Measurements from ENCODE around the gene TRIM50.
"Not testable (repeated sequence)": the region's sequence is repeated elsewhere in the genome, so short reads cannot be mapped to it uniquely, and the experiment has no call there.

The TRIM50 gene

DNA sequence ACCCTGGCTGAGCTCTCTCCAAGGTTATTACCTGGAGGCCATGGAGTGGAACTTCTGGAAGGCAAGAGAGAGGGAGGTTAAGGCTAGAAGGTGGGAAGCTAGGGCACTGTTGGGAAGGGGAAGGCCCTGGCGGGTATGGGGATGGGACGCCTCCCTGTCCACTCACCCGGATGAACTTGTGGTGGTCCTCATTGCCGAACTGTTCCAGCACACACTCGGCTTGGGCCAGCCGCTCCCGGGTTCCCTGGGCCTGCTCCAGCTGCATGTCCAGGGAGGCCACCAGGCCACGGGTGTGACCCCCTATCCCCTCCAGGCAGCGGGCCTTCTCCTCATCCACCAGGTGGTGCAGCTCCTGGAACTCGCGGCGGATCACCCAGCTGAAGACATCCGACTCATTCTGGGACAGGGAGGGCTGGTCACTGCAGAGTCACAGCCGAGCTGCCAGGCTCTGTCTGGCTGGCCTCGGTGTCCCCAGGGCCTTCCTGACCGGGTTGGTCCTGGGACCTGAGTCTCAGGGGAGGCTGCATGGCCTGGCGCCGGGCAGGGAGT lies 9.2 kb downstream of the TRIM50 start:
- H3K27me3 ChIP-seq (replicated peaks; ENCODE audit: control insufficient read depth, insufficient read depth, low read length); DNase-seq (ENCODE audit: extremely low read depth, insufficient read length); H3K36me3 ChIP-seq (ENCODE audit: control insufficient read depth, insufficient read depth, low read length); H3K4me3 ChIP-seq (replicated peaks; ENCODE audit: low read depth, low read length): not testable (repeated sequence)

DNA sequence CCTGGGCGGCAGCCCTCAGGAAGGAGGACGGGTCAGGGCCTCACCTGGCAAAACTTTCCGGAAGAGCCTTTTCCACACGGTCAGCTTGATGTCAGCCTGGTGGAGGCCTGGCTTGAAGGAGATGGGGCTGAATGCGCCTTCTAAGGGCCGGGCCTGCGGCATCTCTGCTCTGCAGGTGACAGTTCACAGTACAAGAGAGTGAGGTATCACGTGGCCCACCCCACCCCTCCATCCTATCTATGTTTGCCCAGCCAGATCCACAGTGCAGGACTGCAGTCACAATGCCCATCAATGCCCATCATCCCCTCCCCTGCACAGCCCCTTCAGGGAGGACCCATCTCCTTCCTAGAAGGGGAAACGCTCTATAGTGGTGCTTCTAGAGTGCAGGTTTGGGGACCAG lies 11.4 kb downstream of the TRIM50 start:
- no peak overlapping the region for H3K4me3 ChIP-seq (replicated peaks; ENCODE audit: low read depth, low read length)
- H3K36me3 ChIP-seq (ENCODE audit: control insufficient read depth, insufficient read depth, low read length), result no peaks in the 10 kb centered on the region
- no peaks in the 10 kb centered on the region for H3K27me3 ChIP-seq (replicated peaks; ENCODE audit: control insufficient read depth, insufficient read depth, low read length)
- DNase-seq (ENCODE audit: extremely low read depth, insufficient read length), result no peak
- TF ChIP-seq, protein P1, sequence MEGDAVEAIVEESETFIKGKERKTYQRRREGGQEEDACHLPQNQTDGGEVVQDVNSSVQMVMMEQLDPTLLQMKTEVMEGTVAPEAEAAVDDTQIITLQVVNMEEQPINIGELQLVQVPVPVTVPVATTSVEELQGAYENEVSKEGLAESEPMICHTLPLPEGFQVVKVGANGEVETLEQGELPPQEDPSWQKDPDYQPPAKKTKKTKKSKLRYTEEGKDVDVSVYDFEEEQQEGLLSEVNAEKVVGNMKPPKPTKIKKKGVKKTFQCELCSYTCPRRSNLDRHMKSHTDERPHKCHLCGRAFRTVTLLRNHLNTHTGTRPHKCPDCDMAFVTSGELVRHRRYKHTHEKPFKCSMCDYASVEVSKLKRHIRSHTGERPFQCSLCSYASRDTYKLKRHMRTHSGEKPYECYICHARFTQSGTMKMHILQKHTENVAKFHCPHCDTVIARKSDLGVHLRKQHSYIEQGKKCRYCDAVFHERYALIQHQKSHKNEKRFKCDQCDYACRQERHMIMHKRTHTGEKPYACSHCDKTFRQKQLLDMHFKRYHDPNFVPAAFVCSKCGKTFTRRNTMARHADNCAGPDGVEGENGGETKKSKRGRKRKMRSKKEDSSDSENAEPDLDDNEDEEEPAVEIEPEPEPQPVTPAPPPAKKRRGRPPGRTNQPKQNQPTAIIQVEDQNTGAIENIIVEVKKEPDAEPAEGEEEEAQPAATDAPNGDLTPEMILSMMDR (IDR thresholded peaks at IDR 0.05; ENCODE audit: insufficient read depth, low read length, poor library complexity, severe bottlenecking), result no peak

DNA sequence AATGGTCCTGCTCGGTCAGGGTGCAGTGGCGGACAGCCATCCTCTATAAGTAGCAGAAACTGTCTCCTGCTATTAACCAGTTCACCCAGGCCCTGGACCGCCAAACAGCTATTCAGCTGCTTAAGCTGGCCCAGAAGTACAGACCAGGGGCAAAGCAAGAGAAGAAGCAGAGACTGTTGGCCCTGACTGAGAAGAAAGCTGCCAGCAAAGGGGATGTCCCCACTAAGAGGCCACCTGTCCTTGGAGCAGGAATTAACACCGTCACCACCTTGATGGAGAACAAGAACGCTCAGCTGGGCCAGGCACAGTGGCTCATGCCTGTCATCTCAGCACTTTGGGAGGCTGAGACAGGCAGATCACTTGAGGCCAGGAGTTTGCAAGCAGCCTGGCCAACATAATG lies 13.6 kb downstream of the TRIM50 start:
- TF ChIP-seq, protein P1 (IDR thresholded peaks at IDR 0.05; ENCODE audit: insufficient read depth, low read length, poor library complexity, severe bottlenecking), result no peak
- no peaks in the 10 kb centered on the region for H3K27me3 ChIP-seq (replicated peaks; ENCODE audit: control insufficient read depth, insufficient read depth, low read length)
- no peak overlapping the region for H3K4me3 ChIP-seq (replicated peaks; ENCODE audit: low read depth, low read length)
- no peaks in the 10 kb centered on the region for H3K36me3 ChIP-seq (ENCODE audit: control insufficient read depth, insufficient read depth, low read length)
- no peak for DNase-seq (ENCODE audit: extremely low read depth, insufficient read length)

DNA sequence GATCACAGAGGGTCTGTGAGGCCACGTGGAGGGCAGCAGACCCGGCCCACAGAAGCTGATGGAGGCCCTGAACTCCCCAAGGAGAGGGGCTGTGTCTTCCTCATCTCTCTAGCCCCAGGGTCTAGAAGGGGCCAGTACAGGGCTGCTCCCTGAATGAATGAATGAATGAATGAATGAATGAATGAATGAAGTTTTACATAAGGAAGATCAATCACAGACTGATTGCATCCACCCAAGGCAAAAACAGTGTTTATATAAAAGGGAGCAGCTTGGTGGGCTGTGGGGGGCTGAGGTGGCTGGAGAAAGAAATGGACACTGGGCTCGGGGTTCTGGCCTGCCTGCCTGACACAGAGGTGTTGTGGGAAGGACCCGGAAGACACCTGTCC lies 14.4 kb downstream of the TRIM50 start:
- TF ChIP-seq, protein P1 (IDR thresholded peaks at IDR 0.05; ENCODE audit: insufficient read depth, low read length, poor library complexity, severe bottlenecking), result no peak
- H3K4me3 ChIP-seq (replicated peaks; ENCODE audit: low read depth, low read length), result no peak overlapping the region
- DNase-seq (ENCODE audit: extremely low read depth, insufficient read length), result no peak
- no peaks in the 10 kb centered on the region for H3K36me3 ChIP-seq (ENCODE audit: control insufficient read depth, insufficient read depth, low read length)
- H3K27me3 ChIP-seq (replicated peaks; ENCODE audit: control insufficient read depth, insufficient read depth, low read length), result no peaks in the 10 kb centered on the region

DNA sequence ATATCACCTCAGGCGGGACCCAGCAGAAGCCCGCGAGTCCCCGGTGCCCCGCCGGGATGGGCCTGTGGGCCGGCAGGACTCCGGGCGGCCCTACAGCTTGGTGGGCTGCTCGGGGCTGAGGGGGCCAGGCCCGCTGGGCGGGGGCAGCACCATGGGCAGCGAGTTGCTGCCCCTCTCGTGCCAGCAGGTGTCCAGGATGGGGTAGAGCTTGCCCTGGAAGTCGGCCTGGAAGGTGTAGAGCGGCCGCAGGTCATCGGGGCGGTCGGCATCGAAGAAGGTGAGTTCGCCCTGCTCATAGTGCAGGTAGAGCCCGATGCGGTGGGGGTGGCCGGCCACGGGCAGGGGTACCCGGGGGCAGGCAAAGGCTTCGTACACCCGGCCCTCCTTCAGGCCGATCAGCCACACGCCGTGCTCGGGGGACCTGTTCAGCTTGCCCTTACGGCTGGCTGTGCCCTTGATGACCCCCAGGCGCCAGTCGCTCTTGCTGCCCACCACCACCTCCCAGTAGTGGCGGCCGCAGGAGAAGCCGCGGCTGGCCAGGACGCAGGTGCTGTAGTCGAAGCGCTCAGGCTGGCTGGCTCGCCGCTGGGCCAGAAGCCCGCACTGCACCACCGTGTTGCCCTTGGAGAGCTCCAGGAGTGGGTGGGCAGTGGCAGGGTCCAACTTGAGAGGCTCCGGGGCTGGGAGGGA lies 14.9 kb downstream of the TRIM50 start:
- TF ChIP-seq, protein P1 (IDR thresholded peaks at IDR 0.05; ENCODE audit: insufficient read depth, low read length, poor library complexity, severe bottlenecking), result no peak
- no peak overlapping the region for H3K4me3 ChIP-seq (replicated peaks; ENCODE audit: low read depth, low read length)
- no peak for DNase-seq (ENCODE audit: extremely low read depth, insufficient read length)

DNA sequence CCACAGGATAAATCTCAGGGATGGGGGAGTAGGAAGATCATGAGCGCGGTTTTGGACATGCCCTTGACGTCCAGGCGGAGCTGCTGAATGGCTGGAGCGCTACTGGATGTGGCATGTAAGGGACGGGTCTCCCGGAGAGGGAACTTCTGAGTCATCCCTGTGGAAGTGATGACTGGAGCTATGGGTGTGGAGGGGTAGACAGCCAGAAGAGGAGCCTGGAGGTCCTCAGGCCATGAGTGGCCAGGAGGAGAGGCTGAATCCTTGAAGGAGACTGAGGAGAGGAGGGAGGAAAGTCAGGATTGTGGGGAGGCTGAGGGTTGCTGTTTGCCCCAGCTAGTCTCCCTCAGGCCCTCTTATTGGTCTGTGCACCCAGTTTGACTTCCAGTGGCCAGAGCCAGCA lies 16.5 kb downstream of the TRIM50 start:
- H3K4me3 ChIP-seq (replicated peaks; ENCODE audit: low read depth, low read length); DNase-seq (ENCODE audit: extremely low read depth, insufficient read length); H3K36me3 ChIP-seq (ENCODE audit: control insufficient read depth, insufficient read depth, low read length); H3K27me3 ChIP-seq (replicated peaks; ENCODE audit: control insufficient read depth, insufficient read depth, low read length): not testable (repeated sequence)

More for the DNA sequence above, 14.9 kb downstream of the TRIM50 start:
- Histone ChIP-seq H3K36me3 (ENCODE audit: control insufficient read depth, insufficient read depth, low read length) (no peaks in the 10 kb centered on the region), H3K27me3 (replicated peaks; ENCODE audit: control insufficient read depth, insufficient read depth, low read length) (no peaks in the 10 kb centered on the region)

All from GM06990 (cell line).